IPS DF 4.7 (cell line): Measurements from ENCODE around the gene AADAC.
"Not testable (repeated sequence)": the region's sequence is repeated elsewhere in the genome, so short reads cannot be mapped to it uniquely, and the experiment has no call there.

Experiments
- DNase-seq: peaks from one replicate; pipeline ENCODE4 v3.0.0-alpha.2; 2013; ENCODE audit warnings: low spot score; ENCODE audit errors: extremely low read depth

AADAC gene

GRCh38 chr3:151856118-151856517, 42.2 kb downstream of the AADAC start:
- DNase-seq: no peak

GRCh38 chr3:151856641-151857040, 42.7 kb downstream of the AADAC start:
- no peak for DNase-seq

DNA sequence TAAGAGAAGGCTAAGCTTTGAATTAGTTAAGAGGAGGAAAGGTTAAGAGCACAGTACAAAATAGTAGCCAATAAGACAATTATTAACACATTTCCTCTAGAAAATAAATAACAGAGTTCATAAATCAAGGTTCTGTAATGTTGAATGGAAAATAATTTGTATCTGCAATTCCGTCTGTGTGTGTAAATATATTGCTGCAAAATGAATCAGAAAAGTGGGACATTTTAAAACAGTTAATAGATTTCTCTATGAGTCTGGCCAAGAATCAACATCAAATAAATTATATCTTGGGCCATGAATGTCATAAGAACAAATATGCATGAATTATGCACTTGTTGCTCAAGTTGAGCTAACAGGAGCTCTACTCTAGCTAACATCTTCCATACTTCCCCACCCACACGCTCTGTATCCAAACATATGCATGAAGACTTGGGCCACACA, 45.3 kb downstream of the AADAC start:
- no peak for DNase-seq

DNA sequence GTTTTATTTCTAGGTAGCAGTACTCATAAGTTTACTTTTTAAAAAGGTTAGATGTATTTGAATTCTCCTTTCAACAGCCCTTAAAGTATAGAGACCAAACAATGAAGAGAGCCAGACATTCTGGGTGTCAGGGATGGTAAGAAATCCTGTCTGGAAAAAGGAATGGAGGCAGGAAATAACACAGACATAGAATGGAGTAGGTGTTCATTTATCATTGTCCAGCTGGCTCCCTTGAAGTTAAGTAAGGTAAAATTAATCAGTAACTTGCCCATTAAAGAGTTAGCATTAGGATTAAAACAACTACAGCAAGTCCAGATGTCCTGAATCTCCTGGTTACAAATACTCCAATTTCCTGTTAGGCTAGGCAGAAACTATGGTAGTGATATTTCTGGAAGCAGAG, 46.0 kb downstream of the AADAC start:
- no peak for DNase-seq

GRCh38 chr3:151863611-151864010, 49.7 kb downstream of the AADAC start:
- DNase-seq: no peak

GRCh38 chr3:151864423-151865101, 50.6 kb downstream of the AADAC start:
- no peak for DNase-seq

GRCh38 chr3:151866711-151867410, 52.9 kb downstream of the AADAC start:
- no peak for DNase-seq

DNA sequence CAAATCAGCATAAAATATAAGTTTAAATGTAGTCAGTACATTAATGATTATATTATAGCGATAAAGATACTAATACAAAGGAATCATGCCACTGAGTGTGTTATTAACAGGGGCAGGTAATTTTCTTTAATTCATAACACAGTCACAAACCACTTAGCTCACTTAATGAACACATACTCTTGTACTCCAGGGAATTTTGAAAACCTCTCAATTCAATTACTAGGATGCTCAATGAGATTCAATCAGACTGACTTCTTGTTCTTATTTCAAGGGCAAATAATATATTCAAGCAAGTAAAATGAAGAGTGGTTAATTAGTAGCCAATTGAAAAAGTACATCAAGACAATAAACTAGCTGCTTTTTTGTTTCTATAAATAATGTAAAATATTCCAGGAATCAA, 53.8 kb downstream of the AADAC start:
- DNase-seq: no peak

GRCh38 chr3:151869181-151869580, 55.3 kb downstream of the AADAC start:
- no peak for DNase-seq

- no peak for DNase-seq
These were observed 57.9 kb downstream of the AADAC start for GRCh38 chr3:151871639-151872468.

GRCh38 chr3:151873398-151873797, 59.5 kb downstream of the AADAC start, which contains the start of gene SUCNR1:
SUCNR1 (plus strand) TSS chr3:151873643; CDS start chr3:151879893, 6,250 bp downstream.
- DNase-seq: no peak

DNA sequence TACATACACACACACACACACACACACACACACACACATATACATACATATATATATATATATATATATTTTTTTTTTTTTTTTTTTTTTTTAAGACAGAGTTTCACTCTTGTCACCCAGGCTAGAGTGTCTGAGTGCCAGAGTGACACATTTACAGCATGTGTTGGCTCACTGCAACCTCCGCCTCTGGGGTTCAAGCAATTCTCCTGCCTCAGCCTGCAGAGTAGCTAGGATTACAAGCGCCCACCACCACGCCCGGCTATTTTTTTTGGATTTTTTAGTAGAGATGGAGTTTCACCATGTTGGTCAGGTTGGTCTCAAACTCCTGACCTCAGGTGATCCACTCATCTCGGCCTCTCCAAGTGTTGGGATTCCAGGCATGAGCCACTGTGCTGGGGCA, 60.2 kb downstream of the AADAC start:
- not testable (repeated sequence) for DNase-seq

DNA sequence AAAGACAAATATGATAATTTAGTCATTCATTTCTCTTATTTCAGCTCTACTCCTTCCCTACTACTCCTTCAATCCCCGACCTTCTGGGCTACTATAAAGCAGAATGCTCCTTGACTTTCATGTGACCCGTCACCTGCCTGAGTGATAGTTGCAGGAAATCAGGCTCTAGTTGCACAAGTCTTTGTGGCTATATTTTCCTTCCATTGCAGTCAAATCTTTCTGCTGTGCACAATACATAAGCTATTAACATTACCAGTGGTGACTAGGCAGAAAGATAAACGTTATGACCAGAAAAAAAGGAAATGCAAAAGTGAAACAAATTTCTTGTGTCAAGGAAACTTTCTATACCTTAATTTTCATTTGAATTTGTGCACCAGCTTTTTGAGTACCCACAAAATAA, 61.8 kb downstream of the AADAC start:
- DNase-seq: no peak

DNA sequence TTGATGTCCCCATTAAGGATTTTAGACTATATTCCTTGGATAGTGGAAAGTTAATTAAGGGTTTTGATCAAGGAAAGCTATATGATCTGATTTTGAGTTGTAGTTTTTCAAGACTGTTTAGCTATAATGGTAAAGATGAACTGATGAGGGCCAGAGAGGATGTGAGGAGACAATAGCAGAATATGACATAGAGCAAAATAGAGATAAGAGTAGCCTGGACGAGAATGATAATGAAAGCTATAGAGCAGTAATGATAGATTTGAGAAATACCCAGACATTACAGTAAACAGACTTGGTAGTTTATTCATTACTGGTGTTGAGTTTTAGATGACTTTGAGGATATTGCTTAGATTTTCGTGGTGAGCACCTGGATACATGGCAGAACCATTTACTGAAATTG, 63.4 kb downstream of the AADAC start:
- DNase-seq: no peak
